ENCODE data around the gene CNTNAP2. TPM values are rescaled to one million over a fixed set of nuclear protein-coding genes. Genes with fewer than 3 reads are reported as not detected.

The CNTNAP2 gene
- total and polyA plus RNA-seq, 3 donors from 2014 or later = 4.3 to 6.1 (median 4.4) TPM

- H3K4me1 ChIP-seq = peaks cover 7% of the 10 kb centered on the region
- no peaks in the 10 kb centered on the region for H3K27me3 ChIP-seq
- no peak overlapping the region for H3K4me3 ChIP-seq
- DNase-seq = no peak
- intact Hi-C loops (cut with DNase I; ENCODE audit: low total_unique reads) = no loop called here
- no peaks in the 10 kb centered on the region for H3K9me3 ChIP-seq
- TF ChIP-seq CTCF (IDR thresholded peaks at IDR 0.05) = no peak
- no peak for TF ChIP-seq POLR2A (IDR thresholded peaks at IDR 0.05)
- no peak overlapping the region for H3K27ac ChIP-seq
- WGBS, 2 donors = 89 to 94% methylated on average over 4 of the region's 4 CpGs
- no peaks in the 10 kb centered on the region for H3K36me3 ChIP-seq (ENCODE audit: low read depth, missing control alignments)
These were observed 2042.7 kb downstream of the CNTNAP2 start for GRCh38 chr7:148159331-148159730.

GRCh38 chr7:148161776-148162175, 2045.2 kb downstream of the CNTNAP2 start:
- WGBS, 2 donors = 89 to 95% methylated on average over 4 of the region's 4 CpGs
- no peak overlapping the region for H3K27ac ChIP-seq
- no peaks in the 10 kb centered on the region for H3K9me3 ChIP-seq
- no peaks in the 10 kb centered on the region for H3K4me1 ChIP-seq
- no peaks in the 10 kb centered on the region for H3K36me3 ChIP-seq (ENCODE audit: low read depth, missing control alignments)
- H3K27me3 ChIP-seq = no peaks in the 10 kb centered on the region
- intact Hi-C loops (cut with DNase I; ENCODE audit: low total_unique reads) = no loop called here
- no peak overlapping the region for H3K4me3 ChIP-seq
- TF ChIP-seq CTCF (IDR thresholded peaks at IDR 0.05) = no peak
- no peak for TF ChIP-seq POLR2A (IDR thresholded peaks at IDR 0.05)
- DNase-seq = no peak

GRCh38 chr7:148162808-148163207, 2046.2 kb downstream of the CNTNAP2 start:
- TF ChIP-seq POLR2A (IDR thresholded peaks at IDR 0.05) (no peak), CTCF (IDR thresholded peaks at IDR 0.05) (no peak)
- no peak for DNase-seq
- Histone ChIP-seq H3K4me1 (no peaks in the 10 kb centered on the region), H3K27me3 (no peaks in the 10 kb centered on the region), H3K9me3 (no peaks in the 10 kb centered on the region), H3K27ac (no peak overlapping the region), H3K36me3 (ENCODE audit: low read depth, missing control alignments) (no peaks in the 10 kb centered on the region), H3K4me3 (no peak overlapping the region)
- 44 to 45% methylated on average over 4 of the region's 4 CpGs for WGBS, 2 donors
- intact Hi-C loops (cut with DNase I; ENCODE audit: low total_unique reads) = no loop called here

- Histone ChIP-seq H3K27me3 (no peaks in the 10 kb centered on the region), H3K9me3 (no peaks in the 10 kb centered on the region), H3K4me1 (no peaks in the 10 kb centered on the region), H3K27ac (no peak overlapping the region), H3K36me3 (ENCODE audit: low read depth, missing control alignments) (no peaks in the 10 kb centered on the region), H3K4me3 (no peak overlapping the region)
- intact Hi-C loops (cut with DNase I; ENCODE audit: low total_unique reads) = no loop called here
- WGBS, 2 donors = 31 to 47% methylated on average over 1 of the region's 1 CpG
- no peak for DNase-seq
- no peak for TF ChIP-seq CTCF (IDR thresholded peaks at IDR 0.05)
- TF ChIP-seq POLR2A (IDR thresholded peaks at IDR 0.05) = no peak
These were observed 2046.6 kb downstream of the CNTNAP2 start for GRCh38 chr7:148163246-148163645.

- intact Hi-C loops (cut with DNase I; ENCODE audit: low total_unique reads) = no loop called here
- 93 to 100% methylated on average over 1 of the region's 1 CpG for WGBS, 2 donors
- Histone ChIP-seq H3K4me3 (no peak overlapping the region), H3K9me3 (no peaks in the 10 kb centered on the region), H3K27ac (no peak overlapping the region), H3K36me3 (ENCODE audit: low read depth, missing control alignments) (no peaks in the 10 kb centered on the region), H3K27me3 (no peaks in the 10 kb centered on the region), H3K4me1 (no peaks in the 10 kb centered on the region)
- no peak for DNase-seq
- TF ChIP-seq CTCF (IDR thresholded peaks at IDR 0.05) (no peak), POLR2A (IDR thresholded peaks at IDR 0.05) (no peak)
These were observed 2056.3 kb downstream of the CNTNAP2 start for GRCh38 chr7:148172920-148173319.

Data from testis (tissue), 3 donors.